GM12878 (cell line): ENCODE data around the gene THAP9. TPM values are rescaled to one million over a fixed set of nuclear protein-coding genes. Genes with fewer than 3 reads are reported as not detected.

ENCODE experiments used
- ATAC-seq: fragments of 200-7000 bp; cut with Tn5 transposase; 3 replicates; pipeline ENCODE4 v1.9.1; 2020; ENCODE audit warnings: mild to moderate bottlenecking, moderate library complexity
- BruUV-seq: library from RNA; stranded (reverse); fragments of 400-500 nt; replicated peaks from 2 replicates; lab custom pipeline; 2021; lab: Mats Ljungman, UMichigan
- CTCF ChIA-PET: fragments of 300-600 bp; sonication (Branson Sonifier 250); formaldehyde crosslinking; extraction: SDS; loops from one replicate; lab custom pipeline; 2021; ENCODE audit warnings: inconsistent platforms; lab: Yijun Ruan, JAX
- POLR2A ChIA-PET: fragments of 350-600 bp; formaldehyde crosslinking; extraction: SDS; loops from one replicate; lab custom pipeline; 2021; ENCODE audit warnings: inconsistent platforms; lab: Charles Lee
- RAD21 ChIA-PET: fragments of 300-600 bp; sonication (Branson Sonifier 250); formaldehyde crosslinking; loops from one replicate; lab custom pipeline; 2023; ENCODE audit warnings: antibody characterized with exemption; ENCODE audit not compliant: unreplicated experiment; lab: Charles Lee
- SMC1A ChIA-PET: fragments of 300-600 bp; sonication (Branson Sonifier 250); formaldehyde crosslinking; loops from one replicate; lab custom pipeline; 2023; ENCODE audit not compliant: unreplicated experiment, uncharacterized antibody; lab: Charles Lee
- DNase-seq: peaks from one replicate; pipeline ENCODE4 v3.0.0-alpha.2; 2011; ENCODE audit warnings: low read depth, low spot score
- FAIRE-seq: peaks from 3 replicates; lab custom pipeline; 2011; peaks lifted over from hg19 to GRCh38; lab: Jason Lieb, UNC
- H2AFZ ChIP-seq: 2 replicates; pipeline ENCODE4 v1.6.0; 2011; ENCODE audit warnings: low read depth, low read length, control low read depth; ENCODE audit not compliant: control insufficient read depth
- H3K27ac ChIP-seq: 2 replicates; pipeline ENCODE4 v1.5.1; 2011; ENCODE audit warnings: control low read depth; ENCODE audit not compliant: control insufficient read depth, insufficient read depth
- H3K27me3 ChIP-seq, 2 experiments: replicated peaks in 1 of 2; 2 replicates each; pipeline versions ENCODE4 v1.6.0 to v1.6.1; 2011; ENCODE audit warnings: low read length in 1 of 2; ENCODE audit not compliant: control insufficient read depth in 2 of 2, insufficient read depth in 2 of 2
- H3K36me3 ChIP-seq, 2 experiments: 2 replicates each; pipeline ENCODE4 v1.5.1; 2011; ENCODE audit warnings: low read length in 1 of 2; ENCODE audit not compliant: control insufficient read depth in 2 of 2, insufficient read depth in 2 of 2
- H3K4me1 ChIP-seq: 2 replicates; pipeline ENCODE4 v1.6.1; 2011; ENCODE audit warnings: mild to moderate bottlenecking, low read length, moderate library complexity, mixed read lengths; ENCODE audit not compliant: control insufficient read depth, insufficient read depth
- H3K4me2 ChIP-seq: 2 replicates; pipeline ENCODE4 v1.6.0; 2011; ENCODE audit warnings: control low read depth; ENCODE audit not compliant: control insufficient read depth, insufficient read depth
- H3K4me3 ChIP-seq: fragments of 200-600 bp; sonication (generic); 2 replicates; pipeline ENCODE4 v1.5.1; 2016
- H3K79me2 ChIP-seq: 2 replicates; pipeline ENCODE4 v1.6.0; 2011; ENCODE audit warnings: low read length; ENCODE audit not compliant: control insufficient read depth, insufficient read depth
- H3K9ac ChIP-seq: 2 replicates; pipeline ENCODE4 v1.8.0; 2011; ENCODE audit warnings: low read length, control low read depth, mixed read lengths; ENCODE audit not compliant: control insufficient read depth, insufficient read depth
- H3K9me3 ChIP-seq: replicated peaks from 3 replicates; pipeline ENCODE4 v1.5.1; 2011; ENCODE audit warnings: mild to moderate bottlenecking, low read length; ENCODE audit not compliant: control insufficient read depth, insufficient read depth
- H4K20me1 ChIP-seq: 2 replicates; pipeline ENCODE4 v1.6.0; 2011; ENCODE audit not compliant: control insufficient read depth, insufficient read depth
- BACH1 ChIP-seq: fragments of 450-650 bp; IDR thresholded peaks from 2 replicates; pipeline ENCODE4 v1.6.1; 2017; ENCODE audit warnings: mild to moderate bottlenecking, borderline replicate concordance
- BHLHE40 ChIP-seq, 2 experiments: fragments of 450-650 bp in 1 of 2; IDR thresholded peaks; 2 replicates each; pipeline ENCODE4 v1.6.1; 2011 to 2017; ENCODE audit warnings: low read depth in 2 of 2, borderline replicate concordance in 1 of 2, improper control_type of control experiment in 1 of 2, low read length in 1 of 2, mild to moderate bottlenecking in 1 of 2
- CHD1 ChIP-seq: IDR thresholded peaks from 2 replicates; pipeline ENCODE4 v1.6.1; 2012; ENCODE audit warnings: low read depth, low read length, improper control_type of control experiment
- DPF2 ChIP-seq: fragments of 450-650 bp; IDR thresholded peaks from 2 replicates; pipeline ENCODE4 v1.6.1; 2017; ENCODE audit warnings: mild to moderate bottlenecking
- JUND ChIP-seq: IDR thresholded peaks from 2 replicates; pipeline ENCODE4 v1.6.1; 2012; ENCODE audit warnings: low read depth, mild to moderate bottlenecking, low read length, improper control_type of control experiment, moderate library complexity
- NFYB ChIP-seq: IDR thresholded peaks from 2 replicates; pipeline ENCODE4 v1.6.1; 2011; ENCODE audit warnings: low read depth, mild to moderate bottlenecking, low read length, improper control_type of control experiment, moderate library complexity; ENCODE audit not compliant: insufficient read depth
- RELA ChIP-seq: fragments of 450-650 bp; IDR thresholded peaks from 2 replicates; pipeline ENCODE4 v1.8.0; 2014; ENCODE audit warnings: borderline replicate concordance; ENCODE audit not compliant: partially characterized antibody
- SMC3 ChIP-seq: IDR thresholded peaks from 2 replicates; pipeline ENCODE4 v1.6.1; 2011; ENCODE audit warnings: low read length, improper control_type of control experiment, borderline replicate concordance
- SUZ12 ChIP-seq: fragments of 200-600 bp; sonication (generic); IDR thresholded peaks from one replicate; pipeline ENCODE4 v1.6.1; 2018; ENCODE audit warnings: antibody characterized with exemption, mild to moderate bottlenecking; ENCODE audit not compliant: unreplicated experiment
- in situ Hi-C: fragments of 300-500 bp; cut with MboI; formaldehyde crosslinking; loops from 9 replicates; pipeline ENCODE4 v1.14.3; 2018; ENCODE audit warnings: mixed read lengths
- intact Hi-C: fragments of 100-400 bp; cut with micrococcal nuclease; formaldehyde crosslinking; loops from one replicate; pipeline ENCODE4 v1.14.2; 2022; ENCODE audit not compliant: unreplicated experiment
- polyA plus RNA-seq, 11 experiments: library from polyadenylated mRNA; depleted of rRNA in 4 of 11; unstranded in 6 of 11; stranded (reverse) in 5 of 11; fragments of >200 nt; fragmentation: Nextera tagmentation in 4 of 11; fragmentation: Illumina TruSeq in 1 of 11; extraction: Ambion mirVana in 4 of 11; extraction: Trizol in 1 of 11; gene quantifications; 1 replicate in 1 of 11; 2 replicates in 10 of 11; pipeline versions ENCODE4 v1.2.1 to v1.2.3, GENCODE V29; 2011 to 2016; ENCODE audit warnings: inconsistent platforms in 2 of 11, missing spikeins in 2 of 11, low read depth in 1 of 11
- total RNA-seq, 4 experiments: library from RNA; depleted of rRNA in 3 of 4; stranded (reverse); fragments of >200 nt in 3 of 4; fragmentation: Illumina TruSeq in 1 of 4; extraction: Trizol in 1 of 4; gene quantifications; 2 replicates each; pipeline versions ENCODE4 v1.2.1 to v1.2.3, GENCODE V29; 2013 to 2021
- TF ChIP-seq, protein P1 (sequence below): IDR thresholded peaks from 2 replicates; pipeline ENCODE4 v1.6.1; 2012; ENCODE audit warnings: improper control_type of control experiment, low read depth, low read length; ENCODE audit not compliant: insufficient replicate concordance
- TF ChIP-seq, protein P2 (sequence below): IDR thresholded peaks from 2 replicates; pipeline ENCODE4 v1.6.1; 2011; ENCODE audit warnings: mild to moderate bottlenecking, low read depth, low read length, moderate library complexity; ENCODE audit not compliant: insufficient replicate concordance
- TF ChIP-seq, protein P3 (sequence below): fragments of 450-650 bp; IDR thresholded peaks from 2 replicates; pipeline ENCODE4 v1.6.1; 2017; ENCODE audit warnings: low read depth, mild to moderate bottlenecking, moderate library complexity

Gene THAP9
- total and polyA plus RNA-seq, 10 of the 15 experiments (the other 5 are each of a cell fraction or from before 2014, with no cell fraction given) = 2.1 to 4.9 (median 3.3) TPM

DNA sequence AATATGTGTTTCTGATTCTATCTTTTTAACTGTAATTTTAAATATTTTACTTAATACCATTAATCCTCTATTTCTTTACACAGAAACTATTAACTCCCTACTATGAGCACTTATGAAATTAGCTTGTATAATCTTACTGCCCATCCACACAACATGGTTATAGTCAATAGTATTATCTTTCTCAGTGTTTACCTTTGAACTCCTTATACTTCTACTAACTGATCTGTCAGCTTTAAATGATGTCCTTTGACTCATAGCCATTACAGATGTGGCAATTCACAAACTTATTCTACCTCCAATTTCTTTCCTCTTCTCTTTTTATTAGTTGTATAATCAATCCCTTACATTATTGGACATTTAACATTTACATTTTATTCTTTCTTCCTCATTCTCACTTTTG, 15.1 kb upstream of the THAP9 start:
- DNase-seq (no peak), FAIRE-seq (no peak), ATAC-seq (no peak)
- peaks cover 82% of the 10 kb centered on the region for H3K79me2 ChIP-seq
- no peak overlapping the region for H3K27ac ChIP-seq
- no peak overlapping the region; the same call in 1 of the 2 replicates for H3K9ac ChIP-seq
- H3K36me3 ChIP-seq = no peaks in the 10 kb centered on the region; a peak in 2 of 4 replicates
- ChIA-PET CTCF (interaction anchor here (0.9 to 4.1 kb wide), 3 partner anchors 11 to 397 kb away, joined by 3 to 28 read pairs (median 4); partner anchors contain the start of gene THAP9), SMC1A (interaction anchor here (0.7 to 2.9 kb wide), 9 partner anchors 9 to 396 kb away, joined by 3 to 14 read pairs (median 5); partner anchors contain the start of gene COPS4), POLR2A (interaction anchor here (1.1 to 1.4 kb wide), 2 partner anchors 18 to 21 kb away, joined by 3 read pairs; no protein-coding TSS in a partner anchor), RAD21 (interaction anchor here (1.0 kb wide), 1 partner anchor 150 kb away, joined by 3 read pairs; the partner anchor contains the start of gene COPS4)
- in situ Hi-C loops (no loop called here), intact Hi-C loops (no loop called here)
- no peaks in the 10 kb centered on the region for H4K20me1 ChIP-seq
- H3K27me3 ChIP-seq = no peaks in the 10 kb centered on the region
- H3K4me3 ChIP-seq = peak overlapping the region; percentile 40; the same call in 1 of the 2 replicates
- H3K4me1 ChIP-seq = no peaks in the 10 kb centered on the region
- no peak overlapping the region for H2AFZ ChIP-seq
- BruUV-seq = no TSS peak
- H3K4me2 ChIP-seq = no peak overlapping the region
- no peaks in the 10 kb centered on the region for H3K9me3 ChIP-seq
- no peak for TF ChIP-seq CHD1
- TF ChIP-seq, protein P1, sequence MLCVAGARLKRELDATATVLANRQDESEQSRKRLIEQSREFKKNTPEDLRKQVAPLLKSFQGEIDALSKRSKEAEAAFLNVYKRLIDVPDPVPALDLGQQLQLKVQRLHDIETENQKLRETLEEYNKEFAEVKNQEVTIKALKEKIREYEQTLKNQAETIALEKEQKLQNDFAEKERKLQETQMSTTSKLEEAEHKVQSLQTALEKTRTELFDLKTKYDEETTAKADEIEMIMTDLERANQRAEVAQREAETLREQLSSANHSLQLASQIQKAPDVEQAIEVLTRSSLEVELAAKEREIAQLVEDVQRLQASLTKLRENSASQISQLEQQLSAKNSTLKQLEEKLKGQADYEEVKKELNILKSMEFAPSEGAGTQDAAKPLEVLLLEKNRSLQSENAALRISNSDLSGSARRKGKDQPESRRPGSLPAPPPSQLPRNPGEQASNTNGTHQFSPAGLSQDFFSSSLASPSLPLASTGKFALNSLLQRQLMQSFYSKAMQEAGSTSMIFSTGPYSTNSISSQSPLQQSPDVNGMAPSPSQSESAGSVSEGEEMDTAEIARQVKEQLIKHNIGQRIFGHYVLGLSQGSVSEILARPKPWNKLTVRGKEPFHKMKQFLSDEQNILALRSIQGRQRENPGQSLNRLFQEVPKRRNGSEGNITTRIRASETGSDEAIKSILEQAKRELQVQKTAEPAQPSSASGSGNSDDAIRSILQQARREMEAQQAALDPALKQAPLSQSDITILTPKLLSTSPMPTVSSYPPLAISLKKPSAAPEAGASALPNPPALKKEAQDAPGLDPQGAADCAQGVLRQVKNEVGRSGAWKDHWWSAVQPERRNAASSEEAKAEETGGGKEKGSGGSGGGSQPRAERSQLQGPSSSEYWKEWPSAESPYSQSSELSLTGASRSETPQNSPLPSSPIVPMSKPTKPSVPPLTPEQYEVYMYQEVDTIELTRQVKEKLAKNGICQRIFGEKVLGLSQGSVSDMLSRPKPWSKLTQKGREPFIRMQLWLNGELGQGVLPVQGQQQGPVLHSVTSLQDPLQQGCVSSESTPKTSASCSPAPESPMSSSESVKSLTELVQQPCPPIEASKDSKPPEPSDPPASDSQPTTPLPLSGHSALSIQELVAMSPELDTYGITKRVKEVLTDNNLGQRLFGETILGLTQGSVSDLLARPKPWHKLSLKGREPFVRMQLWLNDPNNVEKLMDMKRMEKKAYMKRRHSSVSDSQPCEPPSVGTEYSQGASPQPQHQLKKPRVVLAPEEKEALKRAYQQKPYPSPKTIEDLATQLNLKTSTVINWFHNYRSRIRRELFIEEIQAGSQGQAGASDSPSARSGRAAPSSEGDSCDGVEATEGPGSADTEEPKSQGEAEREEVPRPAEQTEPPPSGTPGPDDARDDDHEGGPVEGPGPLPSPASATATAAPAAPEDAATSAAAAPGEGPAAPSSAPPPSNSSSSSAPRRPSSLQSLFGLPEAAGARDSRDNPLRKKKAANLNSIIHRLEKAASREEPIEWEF = no peak
- TF ChIP-seq, protein P2, sequence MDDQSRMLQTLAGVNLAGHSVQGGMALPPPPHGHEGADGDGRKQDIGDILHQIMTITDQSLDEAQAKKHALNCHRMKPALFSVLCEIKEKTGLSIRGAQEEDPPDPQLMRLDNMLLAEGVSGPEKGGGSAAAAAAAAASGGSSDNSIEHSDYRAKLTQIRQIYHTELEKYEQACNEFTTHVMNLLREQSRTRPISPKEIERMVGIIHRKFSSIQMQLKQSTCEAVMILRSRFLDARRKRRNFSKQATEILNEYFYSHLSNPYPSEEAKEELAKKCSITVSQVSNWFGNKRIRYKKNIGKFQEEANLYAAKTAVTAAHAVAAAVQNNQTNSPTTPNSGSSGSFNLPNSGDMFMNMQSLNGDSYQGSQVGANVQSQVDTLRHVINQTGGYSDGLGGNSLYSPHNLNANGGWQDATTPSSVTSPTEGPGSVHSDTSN = no peak
- TF ChIP-seq SMC3 = no peak
- TF ChIP-seq SUZ12 = no peak
- no peak for TF ChIP-seq JUND
- no peak for TF ChIP-seq BACH1
- TF ChIP-seq BHLHE40 (IDR thresholded peaks at IDR 0.05; ENCODE audit: borderline replicate concordance in 1 of 2, low read depth in 2 of 2, low read length in 1 of 2) = no peak
- TF ChIP-seq, protein P3, sequence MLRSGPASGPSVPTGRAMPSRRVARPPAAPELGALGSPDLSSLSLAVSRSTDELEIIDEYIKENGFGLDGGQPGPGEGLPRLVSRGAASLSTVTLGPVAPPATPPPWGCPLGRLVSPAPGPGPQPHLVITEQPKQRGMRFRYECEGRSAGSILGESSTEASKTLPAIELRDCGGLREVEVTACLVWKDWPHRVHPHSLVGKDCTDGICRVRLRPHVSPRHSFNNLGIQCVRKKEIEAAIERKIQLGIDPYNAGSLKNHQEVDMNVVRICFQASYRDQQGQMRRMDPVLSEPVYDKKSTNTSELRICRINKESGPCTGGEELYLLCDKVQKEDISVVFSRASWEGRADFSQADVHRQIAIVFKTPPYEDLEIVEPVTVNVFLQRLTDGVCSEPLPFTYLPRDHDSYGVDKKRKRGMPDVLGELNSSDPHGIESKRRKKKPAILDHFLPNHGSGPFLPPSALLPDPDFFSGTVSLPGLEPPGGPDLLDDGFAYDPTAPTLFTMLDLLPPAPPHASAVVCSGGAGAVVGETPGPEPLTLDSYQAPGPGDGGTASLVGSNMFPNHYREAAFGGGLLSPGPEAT = no peak
- TF ChIP-seq DPF2 = no peak
- no peak for TF ChIP-seq NFYB
- TF ChIP-seq RELA = no peak
